ENCODE results near the gene NFYB. TPM values are rescaled to one million over a fixed set of nuclear protein-coding genes. Genes with fewer than 3 reads are reported as not detected.

Gene NFYB
- polyA plus RNA-seq, 1 of the 3 experiments (the other 2 are of a cell fraction), result 11.0 TPM

DNA sequence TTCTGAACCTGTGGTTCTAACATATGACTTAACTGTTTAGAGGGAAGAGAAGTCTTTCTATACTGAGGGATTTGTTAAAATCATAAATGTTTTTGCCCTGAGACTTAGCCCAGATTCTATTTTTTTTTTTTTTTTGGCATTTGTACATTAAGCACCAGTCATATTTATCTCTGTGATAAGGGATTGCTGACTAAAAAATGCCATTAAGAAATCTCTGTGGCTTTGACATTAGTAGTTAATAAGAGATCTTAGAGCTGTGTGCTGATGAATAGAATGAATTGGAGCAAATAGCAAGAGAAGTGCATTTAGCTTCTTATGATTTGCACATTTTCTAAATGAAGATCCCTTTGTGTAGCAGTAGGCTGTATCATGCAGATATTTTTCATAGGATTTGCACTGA, 32.5 kb downstream of the NFYB start:
- DNase-seq, result no peak
- CTCF ChIA-PET, result interaction anchor here (1.4 kb wide), 1 partner anchor 227 kb away, joined by 4 read pairs; no protein-coding TSS in a partner anchor

DNA sequence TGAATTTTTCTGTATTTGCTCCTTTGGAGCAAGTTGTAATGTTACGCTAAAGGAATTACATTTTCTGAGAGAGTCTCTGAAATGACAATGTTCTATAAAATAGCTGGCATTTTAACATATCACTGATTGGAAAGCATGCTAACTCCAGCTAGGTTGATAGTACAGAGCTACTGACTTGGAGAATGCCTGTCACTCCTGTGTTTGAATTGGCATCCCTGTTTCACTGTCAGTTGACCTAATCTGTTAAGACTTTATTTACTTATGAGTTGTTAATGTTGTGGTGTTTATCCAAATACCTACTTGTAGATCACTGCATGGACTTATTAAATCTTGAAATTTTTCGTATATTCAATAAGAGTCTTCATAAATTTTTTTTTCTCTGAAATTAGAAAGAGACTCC, 40.1 kb downstream of the NFYB start:
- no peaks in the 10 kb centered on the region for H3K27me3 ChIP-seq (ENCODE audit: insufficient read depth)
- no peaks in the 10 kb centered on the region for H3K9me2 ChIP-seq
- POLR2A ChIA-PET, result no interaction called here
- H4K20me1 ChIP-seq (ENCODE audit: insufficient read depth), result no peaks in the 10 kb centered on the region
- peaks cover 57 to 86% of the 10 kb centered on the region in 2 experiments for H3K36me3 ChIP-seq (replicated peaks in 1 of 2; ENCODE audit: control insufficient read depth in 1 of 2, insufficient read depth in 2 of 2, low read length in 1 of 2)
- no peak overlapping the region for H3K4me2 ChIP-seq
- H3F3A ChIP-seq (replicated peaks; ENCODE audit: insufficient read depth), result peaks cover 3% of the 10 kb centered on the region
- H3K4me3 ChIP-seq (ENCODE audit: low read depth in 2 of 2, low read length in 1 of 2), result no peak overlapping the region
- H3K4me1 ChIP-seq (ENCODE audit: control insufficient read depth in 1 of 2, insufficient read depth in 2 of 2, low read depth in 1 of 2, low read length in 1 of 2), result no peaks in the 10 kb centered on the region
- no peaks in the 10 kb centered on the region for H3K79me2 ChIP-seq (ENCODE audit: insufficient read depth)
- no peak overlapping the region for H3K27ac ChIP-seq (ENCODE audit: low read depth in 2 of 2, low read length in 1 of 2)
- no peaks in the 10 kb centered on the region for H3K9me3 ChIP-seq
- no peak for TF ChIP-seq MXI1 (IDR thresholded peaks at IDR 0.05; ENCODE audit: low read depth, low read length)
- WGBS (ENCODE audit: low lambda C conversion rate), result 93% methylated on average over 2 of the region's 2 CpGs
- no peak overlapping the region for H2AFZ ChIP-seq (ENCODE audit: low read depth)
- DNase-seq, result no peak
- CTCF ChIA-PET, result interaction anchor here (1.4 to 2.4 kb wide), 2 partner anchors 11 to 19 kb away, joined by 4 to 12 read pairs; no protein-coding TSS in a partner anchor
- H3K9ac ChIP-seq, result no peak overlapping the region

More for the DNA sequence above, 32.5 kb downstream of the NFYB start:
- H3K4me1 ChIP-seq (ENCODE audit: control insufficient read depth in 1 of 2, insufficient read depth in 2 of 2, low read depth in 1 of 2, low read length in 1 of 2), result no peaks in the 10 kb centered on the region; a peak in 2 of 4 replicates
- H3K27ac ChIP-seq (ENCODE audit: low read depth in 2 of 2, low read length in 1 of 2), result no peak overlapping the region
- 0 out of 2 replicates have a peak, but pooled peaks cover 2% of the 10 kb centered on the region for H3K9me2 ChIP-seq
- peaks cover 20 to 33% of the 10 kb centered on the region in 2 experiments for H3K36me3 ChIP-seq (replicated peaks in 1 of 2; ENCODE audit: control insufficient read depth in 1 of 2, insufficient read depth in 2 of 2, low read length in 1 of 2)
- TF ChIP-seq POLR2AphosphoS5 (IDR thresholded peaks at IDR 0.05; ENCODE audit: low read depth, low read length) (no peak), FOSL2 (IDR thresholded peaks at IDR 0.05; ENCODE audit: borderline replicate concordance, low read depth) (no peak), ELF1 (IDR thresholded peaks at IDR 0.05) (no peak)
- TF ChIP-seq, protein P1, sequence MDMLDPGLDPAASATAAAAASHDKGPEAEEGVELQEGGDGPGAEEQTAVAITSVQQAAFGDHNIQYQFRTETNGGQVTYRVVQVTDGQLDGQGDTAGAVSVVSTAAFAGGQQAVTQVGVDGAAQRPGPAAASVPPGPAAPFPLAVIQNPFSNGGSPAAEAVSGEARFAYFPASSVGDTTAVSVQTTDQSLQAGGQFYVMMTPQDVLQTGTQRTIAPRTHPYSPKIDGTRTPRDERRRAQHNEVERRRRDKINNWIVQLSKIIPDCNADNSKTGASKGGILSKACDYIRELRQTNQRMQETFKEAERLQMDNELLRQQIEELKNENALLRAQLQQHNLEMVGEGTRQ (IDR thresholded peaks at IDR 0.05; ENCODE audit: borderline replicate concordance, low read depth, low read length), result no peak
- TF ChIP-seq, protein P2, sequence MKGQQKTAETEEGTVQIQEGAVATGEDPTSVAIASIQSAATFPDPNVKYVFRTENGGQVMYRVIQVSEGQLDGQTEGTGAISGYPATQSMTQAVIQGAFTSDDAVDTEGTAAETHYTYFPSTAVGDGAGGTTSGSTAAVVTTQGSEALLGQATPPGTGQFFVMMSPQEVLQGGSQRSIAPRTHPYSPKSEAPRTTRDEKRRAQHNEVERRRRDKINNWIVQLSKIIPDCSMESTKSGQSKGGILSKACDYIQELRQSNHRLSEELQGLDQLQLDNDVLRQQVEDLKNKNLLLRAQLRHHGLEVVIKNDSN (IDR thresholded peaks at IDR 0.05; ENCODE audit: borderline replicate concordance, low read depth), result no peak
- H3K27me3 ChIP-seq (ENCODE audit: insufficient read depth), result no peaks in the 10 kb centered on the region
- H3K9ac ChIP-seq, result no peak overlapping the region
- no peaks in the 10 kb centered on the region for H4K20me1 ChIP-seq (ENCODE audit: insufficient read depth)
- no peak overlapping the region for H3K4me2 ChIP-seq
- POLR2A ChIA-PET, result no interaction called here
- H3K4me3 ChIP-seq (ENCODE audit: low read depth in 2 of 2, low read length in 1 of 2), result no peak overlapping the region
- H3K9me3 ChIP-seq, result no peaks in the 10 kb centered on the region
- no peaks in the 10 kb centered on the region; the same call in 1 of the 2 replicates for H3K79me2 ChIP-seq (ENCODE audit: insufficient read depth)
- H2AFZ ChIP-seq (ENCODE audit: low read depth), result no peak overlapping the region
- H3F3A ChIP-seq (replicated peaks; ENCODE audit: insufficient read depth), result peaks cover 14% of the 10 kb centered on the region

DNA sequence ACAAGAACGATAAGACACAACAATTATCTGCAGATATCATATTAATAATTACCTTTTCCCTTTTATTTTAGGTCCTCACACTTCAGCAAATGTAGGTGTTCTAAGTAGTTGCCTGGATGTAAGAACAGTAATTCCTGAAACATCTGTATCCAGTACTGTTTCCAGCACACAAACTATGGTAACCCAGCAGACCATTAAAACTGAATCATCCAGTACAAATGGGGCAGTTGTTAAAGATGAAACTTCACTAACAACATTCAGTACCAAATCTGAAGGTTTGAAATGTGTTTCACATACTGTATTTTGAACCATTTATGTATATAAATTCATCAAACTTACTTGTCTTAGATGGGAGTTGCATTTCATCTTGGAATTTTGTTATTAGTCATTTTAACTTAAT, 42.7 kb downstream of the NFYB start:
- Histone ChIP-seq H3K9ac (no peak overlapping the region), H3K9me3 (no peaks in the 10 kb centered on the region), H3K27me3 (ENCODE audit: insufficient read depth) (no peaks in the 10 kb centered on the region), H3K36me3 (replicated peaks in 1 of 2; ENCODE audit: control insufficient read depth in 1 of 2, insufficient read depth in 2 of 2, low read length in 1 of 2) (peaks cover 61 to 78% of the 10 kb centered on the region in 2 experiments), H4K20me1 (ENCODE audit: insufficient read depth) (no peaks in the 10 kb centered on the region), H3K9me2 (no peaks in the 10 kb centered on the region), H2AFZ (ENCODE audit: low read depth) (no peak overlapping the region), H3F3A (replicated peaks; ENCODE audit: insufficient read depth) (no peaks in the 10 kb centered on the region), H3K4me3 (ENCODE audit: low read depth in 2 of 2, low read length in 1 of 2) (no peak overlapping the region), H3K27ac (ENCODE audit: low read depth in 2 of 2, low read length in 1 of 2) (no peak overlapping the region), H3K4me2 (no peak overlapping the region), H3K4me1 (ENCODE audit: control insufficient read depth in 1 of 2, insufficient read depth in 2 of 2, low read depth in 1 of 2, low read length in 1 of 2) (no peaks in the 10 kb centered on the region), H3K79me2 (ENCODE audit: insufficient read depth) (no peaks in the 10 kb centered on the region)
- WGBS (ENCODE audit: low lambda C conversion rate), result 83% methylated on average over 1 of the region's 1 CpG
- CTCF ChIA-PET, result no interaction called here
- POLR2A ChIA-PET, result no interaction called here
- DNase-seq, result no peak
- TF ChIP-seq RFX5 (IDR thresholded peaks at IDR 0.05; ENCODE audit: low read length) (no peak), NRF1 (IDR thresholded peaks at IDR 0.05; ENCODE audit: low read depth, low read length) (no peak), POLR2AphosphoS5 (IDR thresholded peaks at IDR 0.05; ENCODE audit: low read depth, low read length) (no peak), TEAD4 (IDR thresholded peaks at IDR 0.05; ENCODE audit: borderline replicate concordance, insufficient read depth) (no peak), JUND (IDR thresholded peaks at IDR 0.05) (no peak), MEF2A (IDR thresholded peaks at IDR 0.05; ENCODE audit: borderline replicate concordance, low read depth) (no peak), FOXM1 (IDR thresholded peaks at IDR 0.05; ENCODE audit: low read depth) (no peak), GABPA (IDR thresholded peaks at IDR 0.05; ENCODE audit: low read depth) (no peak)
- TF ChIP-seq, protein P3, sequence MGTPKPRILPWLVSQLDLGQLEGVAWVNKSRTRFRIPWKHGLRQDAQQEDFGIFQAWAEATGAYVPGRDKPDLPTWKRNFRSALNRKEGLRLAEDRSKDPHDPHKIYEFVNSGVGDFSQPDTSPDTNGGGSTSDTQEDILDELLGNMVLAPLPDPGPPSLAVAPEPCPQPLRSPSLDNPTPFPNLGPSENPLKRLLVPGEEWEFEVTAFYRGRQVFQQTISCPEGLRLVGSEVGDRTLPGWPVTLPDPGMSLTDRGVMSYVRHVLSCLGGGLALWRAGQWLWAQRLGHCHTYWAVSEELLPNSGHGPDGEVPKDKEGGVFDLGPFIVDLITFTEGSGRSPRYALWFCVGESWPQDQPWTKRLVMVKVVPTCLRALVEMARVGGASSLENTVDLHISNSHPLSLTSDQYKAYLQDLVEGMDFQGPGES (IDR thresholded peaks at IDR 0.05; ENCODE audit: low read depth, low read length), result no peak
- TF ChIP-seq, protein P1 (IDR thresholded peaks at IDR 0.05; ENCODE audit: borderline replicate concordance, low read depth, low read length), result no peak

Measured in SK-N-SH (cell line).